Measurements from ENCODE around the gene SYNE1.
"Not testable (repeated sequence)": the region's sequence is repeated elsewhere in the genome, so short reads cannot be mapped to it uniquely, and the experiment has no call there.

The SYNE1 gene

GRCh38 chr6:152372945-152373344 is 264.2 kb downstream of the SYNE1 start:
- DNase-seq (ENCODE audit: low spot score): no peak

- no peak for DNase-seq (ENCODE audit: low spot score)
Measured at GRCh38 chr6:152371775-152372174, 265.4 kb downstream of the SYNE1 start.

GRCh38 chr6:152368751-152369624 is 268.2 kb downstream of the SYNE1 start:
- no peak for DNase-seq (ENCODE audit: low spot score)

GRCh38 chr6:152364866-152365265 is 272.3 kb downstream of the SYNE1 start:
- no peak for DNase-seq (ENCODE audit: low spot score)

GRCh38 chr6:152360034-152360433 is 277.1 kb downstream of the SYNE1 start:
- DNase-seq (ENCODE audit: low spot score): no peak

GRCh38 chr6:152356662-152357061 is 280.5 kb downstream of the SYNE1 start:
- peak; percentile 51 for DNase-seq (ENCODE audit: low spot score)

GRCh38 chr6:152356016-152356415 is 281.1 kb downstream of the SYNE1 start:
- no peak for DNase-seq (ENCODE audit: low spot score)

- no peak for DNase-seq (ENCODE audit: low spot score)
Measured at GRCh38 chr6:152355166-152355565, 282.0 kb downstream of the SYNE1 start.

GRCh38 chr6:152353440-152353839 is 283.7 kb downstream of the SYNE1 start:
- DNase-seq (ENCODE audit: low spot score): no peak

- no peak for DNase-seq (ENCODE audit: low spot score)
Measured at GRCh38 chr6:152351742-152352141, 285.4 kb downstream of the SYNE1 start.

GRCh38 chr6:152351110-152351509 is 286.1 kb downstream of the SYNE1 start:
- DNase-seq (ENCODE audit: low spot score): no peak

- no peak for DNase-seq (ENCODE audit: low spot score)
Measured at GRCh38 chr6:152348116-152348515, 289.0 kb downstream of the SYNE1 start.

GRCh38 chr6:152343735-152344360 is 293.3 kb downstream of the SYNE1 start:
- no peak for DNase-seq (ENCODE audit: low spot score)

- no peak for DNase-seq (ENCODE audit: low spot score)
Measured at GRCh38 chr6:152341596-152341995, 295.6 kb downstream of the SYNE1 start.

- peak; percentile 39 for DNase-seq (ENCODE audit: low spot score)
Measured at GRCh38 chr6:152338335-152339125, 298.6 kb downstream of the SYNE1 start.

GRCh38 chr6:152334555-152334954 is 302.6 kb downstream of the SYNE1 start:
- DNase-seq (ENCODE audit: low spot score): no peak

GRCh38 chr6:152330961-152331360 is 306.2 kb downstream of the SYNE1 start:
- no peak for DNase-seq (ENCODE audit: low spot score)

- no peak for DNase-seq (ENCODE audit: low spot score)
Measured at GRCh38 chr6:152329638-152330448, 307.3 kb downstream of the SYNE1 start.

- DNase-seq (ENCODE audit: low spot score): not testable (repeated sequence)
Measured at GRCh38 chr6:152328200-152328599, 309.0 kb downstream of the SYNE1 start.

- DNase-seq (ENCODE audit: low spot score): no peak
Measured at GRCh38 chr6:152323376-152323775, 313.8 kb downstream of the SYNE1 start.

- DNase-seq (ENCODE audit: low spot score): no peak
Measured at GRCh38 chr6:152318278-152318677, 318.9 kb downstream of the SYNE1 start.

GRCh38 chr6:152316024-152316423 is 321.1 kb downstream of the SYNE1 start:
- no peak for DNase-seq (ENCODE audit: low spot score)
